AG10803 (cell line): ENCODE data around the gene ZPBP2.
"Not testable (repeated sequence)": the region's sequence is repeated elsewhere in the genome, so short reads cannot be mapped to it uniquely, and the experiment has no call there.

ENCODE experiments used
- DNase-seq: peaks from one replicate; pipeline ENCODE4 v3.0.0; 2010; ENCODE audit warnings: low read depth
- H3K4me3 ChIP-seq: 2 replicates; pipeline ENCODE4 v1.5.1; 2011; ENCODE audit warnings: mild to moderate bottlenecking, low read length, control low read depth
- CTCF ChIP-seq: conservative IDR thresholded peaks from 2 replicates; pipeline ENCODE4 v1.5.1; 2011; ENCODE audit warnings: mild to moderate bottlenecking, low read length, control low read depth, inconsistent platforms

ZPBP2 gene

GRCh38 chr17:39870776-39871175 lies 2.8 kb downstream of the ZPBP2 start:
- H3K4me3 ChIP-seq = no peak overlapping the region
- TF ChIP-seq CTCF = no peak
- no peak for DNase-seq

GRCh38 chr17:39871801-39872200 lies 3.8 kb downstream of the ZPBP2 start:
- no peak for DNase-seq
- TF ChIP-seq CTCF = no peak
- no peak overlapping the region for H3K4me3 ChIP-seq

- TF ChIP-seq CTCF = peak; percentile 49
- DNase-seq = peak; percentile 28
- H3K4me3 ChIP-seq = no peak overlapping the region
Measured at GRCh38 chr17:39872751-39873150, 4.7 kb downstream of the ZPBP2 start.

- H3K4me3 ChIP-seq = not testable (repeated sequence)
Measured at GRCh38 chr17:39886102-39886501, 18.1 kb downstream of the ZPBP2 start.

GRCh38 chr17:39887078-39887477 lies 19.1 kb downstream of the ZPBP2 start:
- no peak for DNase-seq
- no peak overlapping the region for H3K4me3 ChIP-seq
- TF ChIP-seq CTCF = no peak

More at GRCh38 chr17:39886102-39886501, 18.1 kb downstream of the ZPBP2 start:
- DNase-seq = not testable (repeated sequence)

GRCh38 chr17:39889200-39889599 lies 21.2 kb downstream of the ZPBP2 start:
- no peak for TF ChIP-seq CTCF

GRCh38 chr17:39894681-39895376 lies 26.8 kb downstream of the ZPBP2 start:
- H3K4me3 ChIP-seq = no peak overlapping the region
- no peak for DNase-seq
- no peak for TF ChIP-seq CTCF

More at GRCh38 chr17:39889200-39889599, 21.2 kb downstream of the ZPBP2 start:
- H3K4me3 ChIP-seq = no peak overlapping the region
- no peak for DNase-seq
